Choroid plexus epithelial cell (primary cell): ENCODE results near the gene CDH4.

ENCODE experiments used
- DNase-seq: peaks from one replicate; pipeline ENCODE4 v3.0.0-alpha.2; 2010; ENCODE audit warnings: low read depth
- H3K4me3 ChIP-seq: 2 replicates; pipeline ENCODE4 v1.5.1; 2011; ENCODE audit warnings: low read depth, mild to moderate bottlenecking, control low read depth, low read length, moderate library complexity
- TF ChIP-seq, protein P1 (sequence below): conservative IDR thresholded peaks from 2 replicates; pipeline ENCODE4 v1.5.1; 2011; ENCODE audit warnings: low read depth, mild to moderate bottlenecking, control low read depth, inconsistent platforms, low read length, moderate library complexity

Gene CDH4

GRCh38 chr20:61705386-61706258 is 453.6 kb downstream of the CDH4 start:
- H3K4me3 ChIP-seq: no peak overlapping the region
- no peak for DNase-seq
- TF ChIP-seq, protein P1, sequence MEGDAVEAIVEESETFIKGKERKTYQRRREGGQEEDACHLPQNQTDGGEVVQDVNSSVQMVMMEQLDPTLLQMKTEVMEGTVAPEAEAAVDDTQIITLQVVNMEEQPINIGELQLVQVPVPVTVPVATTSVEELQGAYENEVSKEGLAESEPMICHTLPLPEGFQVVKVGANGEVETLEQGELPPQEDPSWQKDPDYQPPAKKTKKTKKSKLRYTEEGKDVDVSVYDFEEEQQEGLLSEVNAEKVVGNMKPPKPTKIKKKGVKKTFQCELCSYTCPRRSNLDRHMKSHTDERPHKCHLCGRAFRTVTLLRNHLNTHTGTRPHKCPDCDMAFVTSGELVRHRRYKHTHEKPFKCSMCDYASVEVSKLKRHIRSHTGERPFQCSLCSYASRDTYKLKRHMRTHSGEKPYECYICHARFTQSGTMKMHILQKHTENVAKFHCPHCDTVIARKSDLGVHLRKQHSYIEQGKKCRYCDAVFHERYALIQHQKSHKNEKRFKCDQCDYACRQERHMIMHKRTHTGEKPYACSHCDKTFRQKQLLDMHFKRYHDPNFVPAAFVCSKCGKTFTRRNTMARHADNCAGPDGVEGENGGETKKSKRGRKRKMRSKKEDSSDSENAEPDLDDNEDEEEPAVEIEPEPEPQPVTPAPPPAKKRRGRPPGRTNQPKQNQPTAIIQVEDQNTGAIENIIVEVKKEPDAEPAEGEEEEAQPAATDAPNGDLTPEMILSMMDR: no peak

GRCh38 chr20:61706259-61706961 is 454.3 kb downstream of the CDH4 start:
- TF ChIP-seq, protein P1: no peak
- DNase-seq: no peak
- H3K4me3 ChIP-seq: no peak overlapping the region

DNA sequence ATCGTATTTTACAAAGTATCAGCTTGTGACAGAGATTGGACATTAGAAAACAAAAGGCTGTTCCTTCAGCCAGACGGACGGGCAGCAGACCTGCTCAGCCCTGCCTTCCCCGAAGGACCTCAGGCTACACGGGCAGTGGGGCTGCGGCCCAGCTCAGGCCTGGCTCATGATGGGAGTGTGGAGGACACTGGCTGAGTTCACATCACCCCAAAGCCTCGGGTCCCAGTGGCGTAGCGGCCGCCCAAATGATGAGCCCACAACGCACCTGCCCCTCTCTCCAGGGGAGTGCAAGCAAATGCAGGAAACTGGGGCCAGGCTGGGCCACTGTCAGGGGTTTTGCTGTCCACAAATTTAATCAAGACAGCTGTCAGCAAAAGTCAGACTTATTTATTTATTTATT is 456.8 kb downstream of the CDH4 start:
- TF ChIP-seq, protein P1: no peak
- no peak overlapping the region for H3K4me3 ChIP-seq
- no peak for DNase-seq

DNA sequence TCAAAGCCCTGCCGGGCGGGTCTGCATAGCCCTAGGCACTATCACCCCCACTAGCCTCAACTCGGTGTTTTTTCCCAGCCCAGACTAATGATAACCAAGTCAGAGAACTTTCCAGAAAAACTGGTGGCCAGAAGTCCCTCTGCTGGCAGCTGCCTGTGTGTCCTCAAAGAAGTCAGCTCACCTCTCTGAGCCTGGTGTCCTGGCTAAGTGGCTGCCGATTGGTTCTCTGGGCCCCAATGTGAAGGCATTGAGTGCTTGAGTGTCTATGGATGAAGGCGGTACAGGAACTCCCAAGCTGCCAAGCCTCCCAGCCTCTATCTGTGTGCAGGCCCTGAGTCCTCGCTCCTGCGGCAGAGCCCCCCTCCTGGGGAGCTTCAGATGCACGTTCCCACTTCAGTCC is 458.0 kb downstream of the CDH4 start:
- no peak for DNase-seq
- TF ChIP-seq, protein P1: no peak
- H3K4me3 ChIP-seq: no peak overlapping the region

- DNase-seq: no peak
- no peak overlapping the region for H3K4me3 ChIP-seq
- TF ChIP-seq, protein P1: no peak
Measured at GRCh38 chr20:61712688-61713087, 460.6 kb downstream of the CDH4 start.

- no peak overlapping the region for H3K4me3 ChIP-seq
Measured at GRCh38 chr20:61718361-61719005, 466.4 kb downstream of the CDH4 start.

More at GRCh38 chr20:61718361-61719005, 466.4 kb downstream of the CDH4 start:
- TF ChIP-seq, protein P1: no peak
- no peak for DNase-seq
